Stromal cell of bone marrow (primary cell): ENCODE data around the gene RNF167.

Source experiments
- DNase-seq: peaks from one replicate; pipeline ENCODE4 v3.0.0-alpha.2; 2012; ENCODE audit warnings: low read depth

The RNF167 gene

GRCh38 chr17:4953451-4953961 lies 13.4 kb downstream of the RNF167 start:
- peak; percentile 78 for DNase-seq

DNA sequence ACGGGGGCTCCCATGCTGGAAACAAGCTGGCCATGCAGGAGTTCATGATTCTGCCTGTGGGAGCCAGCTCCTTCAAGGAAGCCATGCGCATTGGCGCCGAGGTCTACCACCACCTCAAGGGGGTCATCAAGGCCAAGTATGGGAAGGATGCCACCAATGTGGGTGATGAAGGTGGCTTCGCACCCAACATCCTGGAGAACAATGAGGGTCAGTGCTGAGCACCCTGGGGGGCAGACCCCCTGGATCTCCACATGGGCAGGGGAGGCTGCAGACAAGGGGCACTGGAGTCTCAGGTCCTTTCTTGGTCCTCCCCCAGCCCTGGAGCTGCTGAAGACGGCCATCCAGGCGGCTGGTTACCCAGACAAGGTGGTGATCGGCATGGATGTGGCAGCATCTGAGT lies 15.0 kb downstream of the RNF167 start:
- no peak for DNase-seq

GRCh38 chr17:4956493-4957061 lies 16.5 kb downstream of the RNF167 start:
- no peak for DNase-seq

DNA sequence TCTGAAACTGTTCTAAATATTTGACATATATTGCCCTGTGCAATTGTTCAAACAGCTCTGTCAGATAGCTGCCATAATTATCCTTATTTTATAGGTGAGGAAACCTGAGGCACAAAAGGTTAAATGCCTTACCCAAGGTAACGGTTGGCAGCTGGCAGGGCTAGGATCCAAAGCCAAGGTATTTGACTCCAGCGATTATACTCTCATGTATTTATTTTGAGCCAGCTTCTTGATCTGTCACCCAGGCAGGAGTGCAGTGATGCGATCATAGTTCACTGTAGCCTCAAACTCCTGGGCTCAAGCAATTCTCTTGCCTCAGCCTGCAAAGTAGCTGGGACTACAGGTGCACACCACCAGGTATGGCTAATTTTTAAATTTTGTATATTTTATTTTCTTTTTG lies 18.0 kb downstream of the RNF167 start:
- no peak for DNase-seq

DNA sequence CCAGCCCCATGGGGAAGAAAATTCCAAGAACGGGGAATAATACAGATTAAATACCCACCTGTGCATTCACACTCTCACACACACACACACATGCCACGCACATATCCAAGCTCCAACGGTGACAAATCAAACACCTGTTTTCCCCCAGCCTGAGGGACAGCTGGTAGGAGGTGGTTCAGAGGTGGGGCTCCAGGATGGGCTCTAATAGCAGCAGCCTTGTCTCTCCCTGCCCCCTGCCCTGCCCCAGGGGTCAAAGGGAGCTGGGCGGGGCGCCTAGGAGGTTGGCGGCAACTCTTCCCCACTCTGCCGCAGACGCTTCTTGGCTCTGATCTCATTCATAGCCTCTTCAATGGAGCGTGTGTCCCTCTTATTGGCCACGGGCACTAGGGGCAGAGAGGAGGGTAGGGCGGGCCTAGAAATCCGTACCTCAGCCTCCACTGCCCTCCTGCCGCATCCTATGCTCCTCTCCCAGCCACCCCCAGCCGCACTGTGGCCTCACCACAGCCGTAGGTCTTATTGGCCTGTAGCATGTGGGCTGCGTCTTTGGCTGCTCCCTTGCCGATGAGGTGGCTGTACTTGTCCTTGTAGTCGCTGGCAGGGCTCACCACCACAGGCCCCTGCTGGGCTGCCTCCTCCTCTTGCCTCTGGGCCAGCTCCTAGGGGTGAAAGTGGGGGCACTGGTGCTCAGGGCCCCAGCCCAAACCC lies 19.3 kb downstream of the RNF167 start:
- DNase-seq, result no peak

- no peak for DNase-seq
Measured at GRCh38 chr17:4960279-4960922, 20.3 kb downstream of the RNF167 start.

DNA sequence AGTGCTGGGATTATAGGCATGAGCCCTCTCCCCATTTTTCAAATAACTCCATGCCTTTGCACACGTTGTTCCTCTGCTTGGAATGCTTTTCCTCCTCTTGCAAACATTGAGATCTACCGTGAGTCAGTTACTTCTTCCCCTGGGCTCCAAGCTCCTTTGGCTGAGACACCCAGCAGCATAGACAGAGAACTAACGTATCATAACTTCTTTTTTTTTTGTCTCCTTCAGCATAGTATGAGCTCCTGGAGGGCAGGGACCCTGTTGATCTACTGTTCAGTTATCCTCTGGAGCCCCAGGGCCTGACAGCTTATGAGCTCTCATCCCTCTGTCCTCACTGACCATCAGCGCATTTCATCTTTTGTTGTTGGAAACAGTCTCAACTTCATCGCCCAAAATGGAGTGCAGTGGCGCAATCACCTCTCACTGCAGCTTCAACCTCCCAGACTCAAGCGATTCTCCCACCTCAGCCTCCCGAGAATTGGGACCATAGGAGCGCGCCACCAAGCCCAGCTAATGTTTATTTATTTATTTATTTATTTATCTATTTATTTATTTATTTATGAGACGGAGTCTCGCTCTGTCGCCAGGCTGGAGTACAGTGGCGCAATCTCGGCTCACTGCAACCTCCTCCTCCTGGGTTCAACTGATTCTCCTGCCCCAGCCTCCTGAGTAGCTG lies 25.4 kb downstream of the RNF167 start:
- no peak for DNase-seq

- DNase-seq, result peak; percentile 99
Measured at GRCh38 chr17:4966844-4967538, 26.9 kb downstream of the RNF167 start.

DNA sequence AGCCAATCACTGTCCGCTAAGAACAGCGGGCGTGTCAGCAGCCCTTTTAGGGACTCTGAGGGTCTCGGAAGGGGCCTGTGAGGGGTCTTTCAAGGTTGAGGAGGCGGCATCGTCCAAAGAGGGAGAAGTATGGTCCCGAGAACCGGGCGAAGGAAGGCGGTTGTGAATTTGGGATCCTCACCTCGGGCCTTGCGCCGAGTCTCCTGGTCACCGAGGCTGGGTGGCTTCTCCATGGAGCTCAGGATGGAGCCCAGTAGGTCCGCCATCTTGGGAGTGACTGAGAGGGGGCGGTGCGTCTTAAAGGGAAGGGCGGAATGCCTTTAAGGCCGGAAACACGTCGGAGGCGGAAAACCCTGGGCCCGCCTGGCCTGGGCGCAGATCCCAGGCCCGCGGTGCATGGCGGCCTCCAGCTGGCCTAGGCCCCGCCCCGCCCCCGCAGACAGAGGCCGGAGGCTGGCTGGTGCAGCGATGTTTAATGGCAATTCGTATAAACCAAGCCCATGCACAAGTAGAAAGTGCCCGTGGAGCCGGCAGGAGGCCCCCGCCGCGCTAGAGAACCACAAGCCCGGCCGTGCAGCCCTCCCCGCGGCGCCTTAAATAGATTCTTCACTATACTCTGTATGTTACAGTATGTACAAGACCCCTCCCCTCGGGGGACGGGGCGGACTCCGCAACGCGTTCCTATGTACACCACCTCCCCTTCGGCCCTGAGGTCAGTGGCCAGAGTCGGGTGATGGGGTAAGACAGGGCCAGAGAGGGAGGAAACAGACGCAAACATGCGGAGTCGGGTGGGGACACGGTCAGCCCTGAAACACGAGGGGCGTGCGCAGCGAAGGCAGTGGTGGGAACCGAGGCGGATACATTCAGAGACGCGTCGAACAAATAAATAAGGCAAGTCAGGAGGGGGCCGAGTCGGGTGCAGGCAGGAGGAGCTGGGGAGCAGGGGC lies 27.7 kb downstream of the RNF167 start, which contains the start of gene SPAG7:
SPAG7 (minus strand) TSS at position 279 of the 947 bp plus-strand sequence; CDS start at position 266, 13 bp downstream.
- peak; percentile 91 for DNase-seq

GRCh38 chr17:4968486-4969046 lies 28.5 kb downstream of the RNF167 start:
- no peak for DNase-seq

- peak; percentile 91 for DNase-seq
Measured at GRCh38 chr17:4969047-4969550, 29.0 kb downstream of the RNF167 start.

DNA sequence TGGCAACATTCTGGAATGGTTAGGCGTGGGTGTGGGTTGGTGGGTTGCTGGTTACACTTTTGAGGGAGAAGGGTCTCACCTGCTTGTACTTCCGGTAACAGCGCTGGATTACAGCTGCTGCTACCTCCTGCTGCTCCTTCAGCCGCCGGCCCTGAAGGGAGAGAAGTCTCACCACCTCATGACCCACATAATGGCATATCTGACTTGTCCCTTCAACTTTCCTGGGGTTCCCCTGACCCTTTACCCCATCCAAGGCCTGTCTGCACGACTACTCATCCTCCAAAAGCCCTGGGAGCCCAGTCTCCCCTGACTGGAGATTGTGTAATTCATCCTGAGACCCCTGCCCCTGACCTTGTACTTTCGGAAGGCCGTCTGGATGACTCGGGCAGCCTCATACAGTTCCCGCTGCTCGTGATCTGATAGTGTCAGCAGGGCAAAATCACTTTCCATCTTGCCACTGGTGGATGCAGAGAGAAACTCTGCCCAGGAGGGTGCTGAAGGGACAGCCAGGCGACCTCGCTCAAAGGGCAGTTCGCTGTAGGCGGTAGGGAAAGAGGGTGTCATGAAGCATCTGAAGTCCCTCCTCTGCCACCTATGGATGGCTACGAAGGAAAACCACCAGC lies 29.6 kb downstream of the RNF167 start:
- DNase-seq, result no peak

DNA sequence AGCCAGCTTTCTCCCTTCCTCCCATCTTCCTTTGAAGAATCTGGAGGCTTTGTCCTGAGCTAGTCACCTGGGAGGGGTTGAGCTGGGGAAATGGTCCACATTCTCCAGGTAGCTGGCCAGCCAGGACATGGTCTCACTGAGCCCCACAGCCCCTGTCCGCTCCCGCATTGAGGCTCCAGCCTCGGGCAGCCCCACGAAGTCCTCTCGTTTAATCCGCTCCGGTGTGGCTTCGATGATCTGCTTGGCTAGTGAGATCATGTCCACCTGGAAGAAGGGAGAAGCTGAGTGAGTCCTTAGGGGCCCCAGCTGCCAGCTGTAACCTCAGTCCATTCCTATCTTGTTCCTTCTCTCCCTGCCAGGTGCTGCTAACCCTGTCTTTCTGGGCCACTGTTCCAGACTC lies 30.2 kb downstream of the RNF167 start:
- no peak for DNase-seq

DNA sequence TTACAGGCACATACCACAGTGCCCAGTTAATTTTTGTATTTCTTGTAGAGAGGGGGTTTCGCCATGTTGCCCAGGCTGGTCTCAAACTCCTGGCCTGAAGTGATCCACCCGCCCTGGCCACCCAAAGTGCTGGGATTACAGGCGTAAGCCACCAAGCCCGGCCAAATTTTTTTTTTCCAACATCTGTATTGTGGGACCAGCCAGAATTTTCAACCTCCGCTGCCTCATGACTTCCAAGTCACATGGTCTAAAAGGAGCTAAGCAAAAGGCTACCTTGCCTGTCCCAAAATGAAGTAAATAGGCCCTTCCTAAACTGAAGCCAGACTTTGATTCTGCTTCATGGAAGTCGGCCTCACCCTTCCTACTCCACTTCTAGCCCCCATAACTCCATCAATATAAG lies 31.8 kb downstream of the RNF167 start:
- no peak for DNase-seq

GRCh38 chr17:4972322-4972721 lies 32.3 kb downstream of the RNF167 start:
- DNase-seq, result no peak

GRCh38 chr17:4972752-4973151 lies 32.7 kb downstream of the RNF167 start:
- no peak for DNase-seq

- no peak for DNase-seq
Measured at GRCh38 chr17:4973256-4974114, 33.4 kb downstream of the RNF167 start.

GRCh38 chr17:4974115-4974670 lies 34.1 kb downstream of the RNF167 start:
- no peak for DNase-seq
